Activated T-helper 1 cell treated with Interleukin-2 at 50 U/mL for 16 hours (primary cell): ENCODE measurements around the gene ELP2.
"Not testable (repeated sequence)": the region's sequence is repeated elsewhere in the genome, so short reads cannot be mapped to it uniquely, and the experiment has no call there.

ENCODE experiments used
- DNase-seq: peaks from one replicate; pipeline ENCODE4 v3.0.0-alpha.2; 2020; ENCODE audit warnings: low read depth

The ELP2 gene, protein sequence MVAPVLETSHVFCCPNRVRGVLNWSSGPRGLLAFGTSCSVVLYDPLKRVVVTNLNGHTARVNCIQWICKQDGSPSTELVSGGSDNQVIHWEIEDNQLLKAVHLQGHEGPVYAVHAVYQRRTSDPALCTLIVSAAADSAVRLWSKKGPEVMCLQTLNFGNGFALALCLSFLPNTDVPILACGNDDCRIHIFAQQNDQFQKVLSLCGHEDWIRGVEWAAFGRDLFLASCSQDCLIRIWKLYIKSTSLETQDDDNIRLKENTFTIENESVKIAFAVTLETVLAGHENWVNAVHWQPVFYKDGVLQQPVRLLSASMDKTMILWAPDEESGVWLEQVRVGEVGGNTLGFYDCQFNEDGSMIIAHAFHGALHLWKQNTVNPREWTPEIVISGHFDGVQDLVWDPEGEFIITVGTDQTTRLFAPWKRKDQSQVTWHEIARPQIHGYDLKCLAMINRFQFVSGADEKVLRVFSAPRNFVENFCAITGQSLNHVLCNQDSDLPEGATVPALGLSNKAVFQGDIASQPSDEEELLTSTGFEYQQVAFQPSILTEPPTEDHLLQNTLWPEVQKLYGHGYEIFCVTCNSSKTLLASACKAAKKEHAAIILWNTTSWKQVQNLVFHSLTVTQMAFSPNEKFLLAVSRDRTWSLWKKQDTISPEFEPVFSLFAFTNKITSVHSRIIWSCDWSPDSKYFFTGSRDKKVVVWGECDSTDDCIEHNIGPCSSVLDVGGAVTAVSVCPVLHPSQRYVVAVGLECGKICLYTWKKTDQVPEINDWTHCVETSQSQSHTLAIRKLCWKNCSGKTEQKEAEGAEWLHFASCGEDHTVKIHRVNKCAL

DNA sequence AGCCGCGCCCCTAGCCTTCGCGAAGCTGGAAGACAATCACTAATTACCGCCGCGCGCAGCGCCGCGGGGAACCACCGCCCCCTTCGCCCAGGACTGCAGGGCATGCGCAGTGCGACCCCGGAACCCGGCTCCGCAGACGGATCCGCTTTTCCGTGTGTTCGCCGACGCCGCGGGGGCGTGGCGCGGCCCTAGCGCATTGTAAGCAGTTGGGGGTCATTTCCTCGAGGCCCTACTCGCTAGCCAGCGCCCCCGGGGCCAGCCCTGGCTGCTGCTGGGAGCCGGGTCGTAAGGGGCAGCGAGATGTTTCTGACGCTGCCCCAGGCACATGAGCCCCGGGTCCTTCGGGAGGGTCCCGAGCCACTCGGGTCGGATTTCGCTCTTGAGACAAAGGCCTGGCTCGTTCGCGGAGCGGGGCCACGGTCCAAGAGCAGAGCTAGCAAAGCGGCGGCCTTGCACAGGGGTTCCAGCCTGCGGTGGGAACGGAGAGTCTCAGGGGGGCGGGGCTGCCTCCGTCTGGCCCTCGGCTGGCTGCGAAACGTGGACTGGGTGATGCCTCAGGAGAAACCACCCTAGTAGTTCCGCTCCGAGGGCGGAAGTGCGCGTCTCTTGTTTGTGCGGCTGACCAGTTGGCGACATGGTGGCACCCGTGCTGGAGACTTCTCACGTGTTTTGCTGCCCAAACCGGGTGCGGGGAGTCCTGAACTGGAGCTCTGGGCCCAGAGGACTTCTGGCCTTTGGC lies at the start of gene ELP2, which contains the start of gene SLC39A6:
Gene ELP2 (plus strand): TSS at position 600 of the 739 bp plus-strand sequence. CDS start 35 bp downstream, at position 635.
Gene SLC39A6 (minus strand): TSS at position 41 of the 739 bp plus-strand sequence. CDS start 2,333 bp downstream, outside the sequence.
- peak; percentile 93 for DNase-seq

- DNase-seq, result not testable (repeated sequence)
Measured at GRCh38 chr18:36081118-36081517, 48.6 kb upstream of the ELP2 start.

DNA sequence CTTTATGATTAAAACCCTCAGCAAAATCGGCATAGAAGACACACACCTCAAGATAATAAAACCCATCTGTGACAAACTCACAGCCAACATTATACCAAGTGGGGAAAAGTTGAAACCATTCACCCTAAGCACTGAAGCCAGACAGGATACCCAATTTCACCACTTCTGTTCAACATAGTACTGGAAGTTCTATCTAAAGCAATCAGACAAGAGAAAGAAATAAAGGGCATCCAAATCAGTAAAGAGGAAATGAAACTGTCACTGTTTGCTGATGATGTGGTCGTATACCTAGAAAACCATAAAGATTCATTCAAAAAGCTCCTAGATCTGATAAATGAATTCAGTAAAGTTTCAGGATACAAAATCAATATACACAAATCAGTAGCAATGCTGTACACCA lies 46.0 kb upstream of the ELP2 start:
- DNase-seq, result no peak

GRCh38 chr18:36085195-36085594 lies 44.5 kb upstream of the ELP2 start:
- DNase-seq, result no peak

DNA sequence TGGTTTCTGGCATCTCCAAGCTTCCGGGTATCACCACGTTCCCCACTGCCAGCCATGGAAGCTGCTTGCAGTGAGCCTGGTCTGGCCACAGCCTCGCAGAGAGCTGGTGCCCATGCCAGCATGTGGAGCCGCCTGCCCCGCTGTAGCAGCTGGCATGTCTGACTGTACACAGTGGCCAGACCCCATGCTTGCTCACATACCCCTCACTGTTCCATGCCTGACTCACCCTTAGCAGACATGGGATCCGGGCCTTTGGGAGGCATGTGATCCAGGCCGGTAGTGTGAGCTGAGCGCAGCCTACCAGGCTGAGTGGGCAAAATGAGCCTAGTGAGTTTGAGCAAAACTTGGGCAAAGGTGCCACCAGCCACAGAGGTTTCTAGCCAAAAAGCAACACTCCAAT lies 43.5 kb upstream of the ELP2 start:
- no peak for DNase-seq

- DNase-seq, result no peak
Measured at GRCh38 chr18:36088256-36088655, 41.4 kb upstream of the ELP2 start.

DNA sequence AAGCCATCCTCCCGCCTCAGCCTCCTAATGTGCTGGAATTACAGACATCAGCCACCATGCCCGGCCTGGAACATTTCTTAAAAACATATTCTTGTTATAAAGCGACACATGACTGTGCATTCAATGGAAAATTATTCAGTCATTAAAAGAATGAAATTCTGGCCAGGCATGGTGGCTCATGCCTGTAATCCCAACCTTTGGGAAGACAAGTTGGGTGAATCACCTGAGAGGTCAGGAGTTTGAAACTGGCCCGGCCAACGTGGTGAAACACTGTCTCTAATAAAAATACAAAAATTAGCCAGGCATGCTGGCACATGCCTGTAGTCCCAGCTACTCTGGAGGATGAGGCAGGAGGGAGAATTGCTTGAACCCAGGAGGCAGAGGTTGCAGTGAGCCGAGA lies 40.7 kb upstream of the ELP2 start:
- DNase-seq, result no peak

DNA sequence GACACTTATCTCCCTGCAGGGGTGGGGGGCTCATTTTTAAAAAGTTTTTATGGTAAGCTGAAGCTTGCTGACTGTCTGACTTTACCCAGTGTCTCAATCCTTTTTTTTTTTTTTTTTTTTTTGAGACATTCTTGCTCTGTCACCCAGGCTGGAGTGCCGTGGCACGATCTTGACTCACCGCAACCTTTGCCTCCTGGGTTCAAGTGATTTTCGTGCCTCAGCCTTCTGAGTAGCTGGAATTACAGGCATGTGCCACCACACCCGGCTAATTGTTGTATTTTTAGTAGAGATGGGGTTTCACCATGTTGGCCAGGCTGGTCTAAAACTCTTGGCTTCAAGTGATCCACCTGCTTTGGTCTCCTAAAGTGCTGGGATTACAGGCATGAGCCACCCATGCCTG lies 37.6 kb upstream of the ELP2 start:
- not testable (repeated sequence) for DNase-seq

DNA sequence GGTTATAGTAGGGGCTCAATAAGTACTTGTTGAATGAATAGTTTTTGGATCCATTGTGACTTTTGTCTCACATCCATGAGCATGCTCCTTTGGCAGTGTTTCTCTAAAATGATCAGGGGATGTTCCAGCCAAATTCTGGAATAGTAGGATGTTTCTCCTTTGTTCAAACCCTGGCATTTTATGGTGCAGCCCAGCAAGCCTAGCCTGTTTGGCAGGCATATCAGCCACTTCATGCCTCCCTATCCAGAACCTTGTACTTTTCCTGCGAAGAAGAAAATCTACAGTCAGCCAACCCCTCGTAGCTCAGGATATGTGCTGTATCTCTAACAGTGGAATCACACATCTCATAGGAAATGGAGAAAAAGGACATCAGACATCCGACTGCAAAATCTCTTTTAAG lies 35.3 kb upstream of the ELP2 start:
- DNase-seq, result no peak

- no peak for DNase-seq
Measured at GRCh38 chr18:36095936-36096519, 33.7 kb upstream of the ELP2 start.

DNA sequence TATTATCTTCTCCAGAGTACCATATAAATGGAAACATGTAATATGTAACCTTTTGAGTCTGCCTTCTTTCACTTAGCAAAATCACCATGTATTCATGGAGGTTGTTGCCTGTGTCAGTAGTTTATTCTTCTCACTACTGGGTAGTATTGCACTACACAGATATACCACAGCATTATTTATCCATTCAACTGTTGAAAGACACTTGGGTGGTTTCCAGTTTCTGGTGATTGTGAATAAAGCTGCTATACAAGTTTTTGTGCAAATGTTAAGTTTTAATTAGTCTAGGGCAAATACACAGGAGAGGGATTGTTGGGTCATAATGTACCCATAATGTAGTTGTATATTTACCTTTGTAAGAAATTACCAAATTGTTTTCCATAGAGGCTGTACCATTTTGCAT lies 32.7 kb upstream of the ELP2 start:
- DNase-seq, result no peak

GRCh38 chr18:36099311-36099710 lies 30.4 kb upstream of the ELP2 start:
- DNase-seq, result no peak

- no peak for DNase-seq
Measured at GRCh38 chr18:36101943-36102342, 27.8 kb upstream of the ELP2 start.

GRCh38 chr18:36104749-36105148 lies 24.9 kb upstream of the ELP2 start:
- no peak for DNase-seq

- no peak for DNase-seq
Measured at GRCh38 chr18:36107477-36107876, 22.2 kb upstream of the ELP2 start.

- no peak for DNase-seq
Measured at GRCh38 chr18:36108196-36108595, 21.5 kb upstream of the ELP2 start.

GRCh38 chr18:36108601-36109000 lies 21.1 kb upstream of the ELP2 start:
- DNase-seq, result no peak

GRCh38 chr18:36109737-36110136 lies 20.0 kb upstream of the ELP2 start:
- no peak for DNase-seq

DNA sequence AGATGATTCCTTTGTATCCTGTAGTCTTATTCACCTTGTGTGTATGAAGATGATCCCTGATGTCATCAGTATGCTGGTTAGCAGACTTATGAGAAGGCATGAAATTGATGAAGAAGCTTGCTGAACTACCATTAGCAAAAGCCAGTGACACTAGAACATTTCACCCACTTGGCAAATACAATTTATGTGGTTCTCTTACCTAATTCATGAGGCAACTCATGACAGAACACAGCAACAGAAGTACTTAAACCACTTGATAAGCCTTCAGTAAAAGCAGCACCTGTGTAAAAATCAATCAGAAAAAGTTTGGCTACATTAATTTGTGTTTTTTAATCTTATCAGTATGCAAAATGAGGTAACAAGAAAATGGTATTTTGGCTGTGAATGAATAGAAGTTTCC lies 17.4 kb upstream of the ELP2 start:
- no peak for DNase-seq

DNA sequence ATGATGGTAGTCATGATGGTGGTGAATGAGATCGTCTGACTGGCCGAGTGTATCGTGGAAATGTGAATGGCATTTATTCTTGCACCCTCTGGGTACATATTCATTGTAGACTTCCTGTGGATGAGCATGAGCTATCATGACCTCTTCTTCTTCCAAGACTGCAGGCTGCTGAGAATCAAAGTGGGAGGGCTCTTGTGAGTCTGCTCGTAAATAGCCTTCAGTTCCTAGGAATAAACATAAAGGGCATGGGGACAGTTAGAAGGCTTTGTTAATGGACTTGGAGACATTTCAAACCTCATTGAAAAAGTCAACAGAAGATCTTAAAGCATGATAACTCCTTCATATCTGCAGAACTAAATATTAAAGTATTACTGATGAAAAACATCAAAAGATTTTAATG lies 15.4 kb upstream of the ELP2 start:
- DNase-seq, result no peak

- DNase-seq, result no peak
Measured at GRCh38 chr18:36114738-36115137, 15.0 kb upstream of the ELP2 start.

GRCh38 chr18:36116771-36117170 lies 12.9 kb upstream of the ELP2 start:
- DNase-seq, result not testable (repeated sequence)
